ENCODE results near the gene BMP2K.
A peak's percentile ranks its signal among the peaks of the same experiment; 100 is the strongest.

Gene BMP2K

GRCh38 chr4:78930016-78930629, 154.0 kb downstream of the BMP2K start:
- DNase-seq (ENCODE audit: low read depth, low spot score) = no peak

GRCh38 chr4:78936989-78937388, 160.8 kb downstream of the BMP2K start:
- no peak for DNase-seq (ENCODE audit: low read depth, low spot score)

- DNase-seq (ENCODE audit: low read depth, low spot score) = peak; percentile 17
Observed at GRCh38 chr4:78937837-78938236, 161.7 kb downstream of the BMP2K start.

GRCh38 chr4:78938474-78938867, 162.3 kb downstream of the BMP2K start:
- peak; percentile 18 for DNase-seq (ENCODE audit: low read depth, low spot score)

GRCh38 chr4:78938868-78939666, 162.9 kb downstream of the BMP2K start, which contains the start of gene PAQR3:
Gene PAQR3 (minus strand): TSS chr4:78939438. CDS start chr4:78939224, 214 bp downstream.
- peak; percentile 96 for DNase-seq (ENCODE audit: low read depth, low spot score)

- DNase-seq (ENCODE audit: low read depth, low spot score) = no peak
Observed at GRCh38 chr4:78939667-78940008, 163.5 kb downstream of the BMP2K start.

GRCh38 chr4:78940752-78941151, 164.6 kb downstream of the BMP2K start:
- DNase-seq (ENCODE audit: low read depth, low spot score) = no peak

- no peak for DNase-seq (ENCODE audit: low read depth, low spot score)
Observed at GRCh38 chr4:78944381-78944780, 168.2 kb downstream of the BMP2K start.

- DNase-seq (ENCODE audit: low read depth, low spot score) = peak; percentile 15
Observed at GRCh38 chr4:78945651-78946179, 169.6 kb downstream of the BMP2K start.

GRCh38 chr4:78949735-78950134, 173.6 kb downstream of the BMP2K start:
- no peak for DNase-seq (ENCODE audit: low read depth, low spot score)

GRCh38 chr4:78951862-78952472, 175.8 kb downstream of the BMP2K start:
- DNase-seq (ENCODE audit: low read depth, low spot score) = peak; percentile 64

GRCh38 chr4:78953231-78953630, 177.1 kb downstream of the BMP2K start:
- DNase-seq (ENCODE audit: low read depth, low spot score) = no peak

- peak; percentile 49 for DNase-seq (ENCODE audit: low read depth, low spot score)
Observed at GRCh38 chr4:78953769-78954666, 177.9 kb downstream of the BMP2K start.

GRCh38 chr4:78956975-78957374, 180.8 kb downstream of the BMP2K start:
- DNase-seq (ENCODE audit: low read depth, low spot score) = no peak

GRCh38 chr4:78960926-78961325, 184.8 kb downstream of the BMP2K start:
- DNase-seq (ENCODE audit: low read depth, low spot score) = no peak

Data from astrocyte of the hippocampus (primary cell).